Chondrocyte (in vitro differentiated cells): ENCODE measurements around the gene MECP2. TPM values are rescaled to one million over a fixed set of nuclear protein-coding genes. Genes with fewer than 3 reads are reported as not detected.

ENCODE experiments used
- DNase-seq: peaks from one replicate; pipeline ENCODE4 v3.0.0; 2021; ENCODE audit warnings: mixed read lengths, low spot score
- H3K27ac Mint-ChIP-seq: one replicate; pipeline ENCODE4 v1.8.0; 2021; ENCODE audit warnings: mild to moderate bottlenecking, moderate library complexity, mixed read lengths; ENCODE audit not compliant: unreplicated experiment
- H3K27me3 Mint-ChIP-seq: 2 replicates; pipeline ENCODE4 v1.8.0; 2021; ENCODE audit warnings: low read depth, mixed read lengths
- H3K36me3 Mint-ChIP-seq: 2 replicates; pipeline ENCODE4 v1.8.0; 2021; ENCODE audit warnings: low read depth, mixed read lengths
- H3K4me1 Mint-ChIP-seq: 2 replicates; pipeline ENCODE4 v1.8.0; 2021; ENCODE audit warnings: low read depth, mild to moderate bottlenecking, mixed read lengths
- H3K4me3 Mint-ChIP-seq: one replicate; pipeline ENCODE4 v1.8.0; 2021; ENCODE audit warnings: mild to moderate bottlenecking, moderate library complexity, mixed read lengths; ENCODE audit not compliant: unreplicated experiment
- H3K9me3 Mint-ChIP-seq: 2 replicates; pipeline ENCODE4 v1.8.0; 2021; ENCODE audit warnings: low read depth, mixed read lengths
- CTCF ChIP-seq: fragments of 200-600 bp; sonication (generic); IDR thresholded peaks from 2 replicates; pipeline ENCODE4 v1.5.0; 2021; ENCODE audit warnings: antibody characterized with exemption, mild to moderate bottlenecking, moderate library complexity
- total RNA-seq: library from RNA; stranded (reverse); gene quantifications from 3 replicates; pipeline ENCODE4 v1.2.1, GENCODE V29; 2021

Gene MECP2
- total RNA-seq, 1 donor from 2014 or later = 32.3 TPM

GRCh38 chrX:154140206-154140605 lies 42.7 kb upstream of the MECP2 start:
- no peak for DNase-seq
- Mint-ChIP-seq H3K9me3 (no peaks in the 10 kb centered on the region), H3K4me3 (no peak overlapping the region), H3K27me3 (peaks cover 2% of the 10 kb centered on the region), H3K27ac (no peak overlapping the region), H3K4me1 (peaks cover 3% of the 10 kb centered on the region), H3K36me3 (no peaks in the 10 kb centered on the region)
- no peak for TF ChIP-seq CTCF

- no peaks in the 10 kb centered on the region for H3K9me3 Mint-ChIP-seq
These were observed 41.3 kb upstream of the MECP2 start for GRCh38 chrX:154138857-154139256.

GRCh38 chrX:154136627-154137161 lies 39.2 kb upstream of the MECP2 start:
- H3K9me3 Mint-ChIP-seq = no peaks in the 10 kb centered on the region
- peak; percentile 89 for TF ChIP-seq CTCF
- H3K27ac Mint-ChIP-seq = no peak overlapping the region

More at GRCh38 chrX:154138857-154139256, 41.3 kb upstream of the MECP2 start:
- no peak for TF ChIP-seq CTCF
- no peak for DNase-seq
- Mint-ChIP-seq H3K36me3 (no peaks in the 10 kb centered on the region), H3K27me3 (peaks cover 2% of the 10 kb centered on the region), H3K4me1 (peaks cover 3% of the 10 kb centered on the region), H3K4me3 (no peak overlapping the region), H3K27ac (no peak overlapping the region)

GRCh38 chrX:154135458-154136229 lies 38.1 kb upstream of the MECP2 start:
- Mint-ChIP-seq H3K27me3 (peaks cover 2% of the 10 kb centered on the region), H3K36me3 (no peaks in the 10 kb centered on the region), H3K27ac (no peak overlapping the region), H3K4me1 (peaks cover 3% of the 10 kb centered on the region), H3K4me3 (no peak overlapping the region), H3K9me3 (no peaks in the 10 kb centered on the region)
- no peak for TF ChIP-seq CTCF
- DNase-seq = no peak

More at GRCh38 chrX:154136627-154137161, 39.2 kb upstream of the MECP2 start:
- Mint-ChIP-seq H3K4me1 (peaks cover 3% of the 10 kb centered on the region), H3K4me3 (peak overlapping the region; percentile 74), H3K27me3 (peaks cover 2% of the 10 kb centered on the region), H3K36me3 (no peaks in the 10 kb centered on the region)
- no peak for DNase-seq

- H3K27me3 Mint-ChIP-seq = no peaks in the 10 kb centered on the region
- DNase-seq = no peak
- no peak overlapping the region for H3K4me3 Mint-ChIP-seq
- no peaks in the 10 kb centered on the region for H3K9me3 Mint-ChIP-seq
- no peaks in the 10 kb centered on the region for H3K36me3 Mint-ChIP-seq
- peaks cover 3% of the 10 kb centered on the region for H3K4me1 Mint-ChIP-seq
- H3K27ac Mint-ChIP-seq = no peak overlapping the region
- TF ChIP-seq CTCF = no peak
These were observed 34.8 kb upstream of the MECP2 start for GRCh38 chrX:154132366-154132765.
